Dendritic cell treated with granulocyte-macrophage colony-stimulating factor and Interleukin-4, amounts not matched to agents 40 ng/mL and 50 ng/mL, for 4 days (primary cell): ENCODE data around the gene DAB1.

Experiments
- H3K27ac Mint-ChIP-seq: one replicate; pipeline ENCODE4 v1.8.0; 2022; ENCODE audit warnings: mild to moderate bottlenecking, mixed read lengths
- H3K27me3 Mint-ChIP-seq: one replicate; pipeline ENCODE4 v1.8.0; 2022; ENCODE audit warnings: mild to moderate bottlenecking, mixed read lengths
- H3K36me3 Mint-ChIP-seq: one replicate; pipeline ENCODE4 v1.8.0; 2022; ENCODE audit warnings: low read depth, mixed read lengths
- H3K4me1 Mint-ChIP-seq: one replicate; pipeline ENCODE4 v1.8.0; 2022; ENCODE audit warnings: low read depth, mixed read lengths
- H3K4me3 Mint-ChIP-seq: one replicate; pipeline ENCODE4 v1.8.0; 2022; ENCODE audit warnings: mild to moderate bottlenecking, moderate library complexity, mixed read lengths
- H3K9me3 Mint-ChIP-seq: one replicate; pipeline ENCODE4 v1.8.0; 2022; ENCODE audit warnings: mixed read lengths
- intact Hi-C: fragments of 100-400 bp; cut with micrococcal nuclease; formaldehyde crosslinking; loops from one replicate; pipeline ENCODE4 v1.15.0; 2022

DAB1 gene

DNA sequence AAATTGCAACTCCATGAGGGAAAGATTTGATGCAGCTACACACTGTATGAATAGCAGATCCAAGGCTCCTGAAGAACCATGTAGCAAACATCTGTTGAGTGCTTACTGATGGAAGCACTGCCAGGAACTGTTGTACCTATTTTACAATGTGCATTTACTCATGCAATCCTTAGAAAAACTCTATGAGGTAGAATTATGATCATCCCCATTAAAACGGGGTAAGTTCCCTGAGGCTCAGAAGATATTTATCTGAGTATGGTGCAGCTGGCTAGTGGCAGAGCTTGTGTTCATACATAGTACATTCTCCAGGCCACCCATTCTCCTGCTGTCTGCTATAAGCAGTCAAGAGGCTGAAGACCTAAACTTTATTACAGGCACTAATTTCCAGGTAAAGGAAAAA is 403.6 kb downstream of the DAB1 start:
- Mint-ChIP-seq H3K36me3 (no peaks in the 10 kb centered on the region), H3K4me3 (no peak overlapping the region), H3K27ac (no peak overlapping the region), H3K27me3 (no peaks in the 10 kb centered on the region), H3K4me1 (no peaks in the 10 kb centered on the region), H3K9me3 (no peaks in the 10 kb centered on the region)
- intact Hi-C loops = no loop called here

DNA sequence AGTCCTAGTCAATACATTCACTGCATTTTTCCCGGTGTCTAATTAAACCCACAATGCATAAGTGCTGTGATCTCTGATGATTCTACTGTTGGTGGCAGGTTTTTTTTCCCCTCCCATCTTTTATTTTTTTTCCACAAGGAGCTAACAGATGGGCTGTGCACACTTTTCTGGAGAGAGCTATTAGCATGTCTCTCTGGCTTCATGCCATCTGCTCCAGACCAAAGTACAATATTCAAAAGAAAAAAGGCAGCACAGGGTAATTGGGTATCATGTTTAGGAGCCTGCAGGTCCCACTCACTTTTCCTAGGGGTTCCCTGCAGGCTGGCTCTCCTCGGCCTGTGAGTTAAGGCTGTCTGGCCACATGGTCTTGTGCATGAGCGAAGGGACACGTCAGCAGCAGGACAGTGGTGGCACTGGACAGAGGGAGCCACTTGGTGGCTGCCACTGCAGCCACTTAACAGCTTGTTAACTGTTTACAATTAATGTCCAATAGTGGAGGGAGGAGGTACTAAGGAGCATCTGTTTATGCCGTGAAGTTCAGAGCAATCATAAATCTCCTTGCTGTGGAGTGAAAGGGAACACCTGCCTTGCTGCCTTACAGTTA is 404.5 kb downstream of the DAB1 start:
- Mint-ChIP-seq H3K4me3 (no peak overlapping the region), H3K36me3 (no peaks in the 10 kb centered on the region), H3K4me1 (no peaks in the 10 kb centered on the region), H3K27ac (no peak overlapping the region), H3K9me3 (no peaks in the 10 kb centered on the region), H3K27me3 (no peaks in the 10 kb centered on the region)
- intact Hi-C loops = no loop called here

DNA sequence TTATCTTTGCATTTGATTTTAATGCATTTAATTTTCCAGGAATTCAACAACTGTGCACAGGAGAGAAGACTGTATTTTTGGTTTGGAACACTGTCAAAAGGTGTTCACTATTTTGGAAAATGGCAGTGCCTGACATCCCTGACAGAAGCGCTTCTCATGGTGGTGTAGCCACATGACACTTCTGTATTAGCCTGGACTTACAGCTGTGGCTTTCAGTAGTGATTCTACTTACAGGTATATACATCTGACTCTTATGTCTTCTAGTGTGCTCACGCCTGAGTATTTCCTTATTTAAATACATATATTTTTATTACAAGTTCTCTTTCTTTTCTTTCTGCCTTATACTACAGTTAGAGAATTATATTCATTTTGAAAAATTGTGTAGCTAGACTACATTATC is 405.7 kb downstream of the DAB1 start:
- Mint-ChIP-seq H3K27me3 (no peaks in the 10 kb centered on the region), H3K4me3 (no peak overlapping the region), H3K27ac (no peak overlapping the region), H3K4me1 (no peaks in the 10 kb centered on the region), H3K9me3 (no peaks in the 10 kb centered on the region), H3K36me3 (no peaks in the 10 kb centered on the region)
- intact Hi-C loops = no loop called here

DNA sequence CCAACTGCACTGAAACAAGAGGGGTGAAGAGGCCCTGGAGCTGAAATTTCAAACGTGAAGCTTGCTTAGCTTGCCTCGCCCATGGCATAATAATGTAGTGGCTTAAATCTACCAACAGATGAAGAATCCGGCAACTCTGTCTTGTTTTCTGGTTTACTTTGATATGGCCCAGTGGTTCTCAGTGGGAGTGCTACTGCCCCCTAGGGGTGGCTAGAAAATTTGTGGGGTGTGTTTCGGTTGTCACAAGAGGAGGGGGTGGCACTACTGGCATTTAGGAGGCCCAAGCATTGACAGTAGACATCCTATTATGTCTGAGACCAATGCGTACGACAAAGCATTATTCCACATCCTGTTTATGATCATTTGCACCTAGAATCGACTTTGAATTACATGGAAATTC is 406.1 kb downstream of the DAB1 start:
- H3K27ac Mint-ChIP-seq = no peak overlapping the region
- H3K27me3 Mint-ChIP-seq = no peaks in the 10 kb centered on the region
- H3K36me3 Mint-ChIP-seq = no peaks in the 10 kb centered on the region
- no peaks in the 10 kb centered on the region for H3K4me1 Mint-ChIP-seq
- H3K4me3 Mint-ChIP-seq = no peak overlapping the region
- H3K9me3 Mint-ChIP-seq = no peaks in the 10 kb centered on the region
- intact Hi-C loops = no loop called here

DNA sequence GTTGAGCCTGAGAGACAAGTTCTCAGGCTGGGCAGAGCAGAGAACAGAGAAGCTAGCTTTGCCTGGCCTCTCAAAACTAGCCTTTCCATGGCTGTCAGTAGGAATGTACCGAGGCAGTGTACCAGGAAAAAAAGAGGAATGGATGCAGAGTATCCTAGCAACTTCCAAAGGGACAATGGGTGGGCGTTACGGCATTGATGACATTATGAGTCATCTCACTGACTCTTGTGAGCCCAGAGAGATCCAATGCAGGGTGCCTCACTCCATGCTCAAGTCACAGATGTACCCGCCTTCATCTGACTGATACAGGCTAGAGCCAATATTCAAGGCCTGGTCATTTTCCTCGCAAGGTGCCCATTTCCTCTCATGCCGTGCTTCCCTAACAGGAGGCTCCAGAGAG is 406.7 kb downstream of the DAB1 start:
- Mint-ChIP-seq H3K9me3 (no peaks in the 10 kb centered on the region), H3K4me3 (no peak overlapping the region), H3K36me3 (no peaks in the 10 kb centered on the region), H3K27ac (no peak overlapping the region), H3K4me1 (no peaks in the 10 kb centered on the region), H3K27me3 (no peaks in the 10 kb centered on the region)
- intact Hi-C loops = no loop called here

DNA sequence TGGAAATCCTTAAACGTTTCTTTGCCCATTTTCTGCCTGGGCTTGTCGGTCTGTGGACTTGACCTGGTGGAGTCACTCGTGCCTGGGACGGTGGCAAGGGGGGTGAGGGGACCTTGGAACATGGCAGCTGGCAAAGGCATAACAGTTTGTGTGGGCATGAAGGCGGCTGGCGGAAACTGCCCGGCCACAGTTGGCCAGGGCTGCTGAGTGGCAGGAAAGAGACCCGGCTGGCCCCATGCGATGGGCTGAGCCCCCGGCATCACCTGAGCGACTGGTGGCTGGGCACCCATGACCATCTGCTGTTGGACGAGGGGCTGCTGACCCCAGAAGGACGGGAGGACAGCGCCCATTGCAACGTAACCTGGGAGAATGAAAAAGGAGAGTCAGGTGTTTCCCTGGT is 408.8 kb downstream of the DAB1 start:
- H3K4me1 Mint-ChIP-seq = no peaks in the 10 kb centered on the region
- no peaks in the 10 kb centered on the region for H3K36me3 Mint-ChIP-seq
- H3K9me3 Mint-ChIP-seq = no peaks in the 10 kb centered on the region
- H3K27me3 Mint-ChIP-seq = no peaks in the 10 kb centered on the region
- intact Hi-C loops = no loop called here
- H3K4me3 Mint-ChIP-seq = no peak overlapping the region
- no peak overlapping the region for H3K27ac Mint-ChIP-seq

GRCh38 chr1:57013522-57013921 is 410.3 kb downstream of the DAB1 start:
- Mint-ChIP-seq H3K36me3 (no peaks in the 10 kb centered on the region), H3K4me3 (no peak overlapping the region), H3K4me1 (no peaks in the 10 kb centered on the region), H3K9me3 (no peaks in the 10 kb centered on the region), H3K27ac (no peak overlapping the region), H3K27me3 (no peaks in the 10 kb centered on the region)
- intact Hi-C loops = no loop called here

GRCh38 chr1:57012315-57012714 is 411.5 kb downstream of the DAB1 start:
- Mint-ChIP-seq H3K27me3 (no peaks in the 10 kb centered on the region), H3K36me3 (no peaks in the 10 kb centered on the region), H3K4me3 (no peak overlapping the region), H3K9me3 (no peaks in the 10 kb centered on the region), H3K27ac (no peak overlapping the region), H3K4me1 (no peaks in the 10 kb centered on the region)
- intact Hi-C loops = no loop called here

DNA sequence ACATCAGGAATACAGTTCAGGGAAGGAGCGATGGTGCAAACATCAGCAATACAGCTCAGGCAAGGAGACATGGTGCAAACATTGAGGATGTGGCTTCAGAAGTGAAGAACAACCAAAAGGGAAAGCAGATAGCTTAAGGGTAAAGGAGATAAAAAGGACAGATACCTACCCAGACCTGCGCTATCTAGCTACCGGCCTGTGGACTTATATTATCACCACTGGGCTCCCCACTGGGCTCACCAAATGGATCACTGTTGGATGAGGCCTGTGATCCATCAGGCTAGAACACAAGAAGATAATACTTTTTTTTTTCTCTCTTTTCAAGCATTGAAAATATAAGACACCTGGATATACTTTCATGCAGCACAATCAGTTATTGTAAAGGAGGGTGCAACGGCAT is 413.3 kb downstream of the DAB1 start:
- intact Hi-C loops = no loop called here
- Mint-ChIP-seq H3K27ac (no peak overlapping the region), H3K4me1 (no peaks in the 10 kb centered on the region), H3K27me3 (no peaks in the 10 kb centered on the region), H3K9me3 (no peaks in the 10 kb centered on the region), H3K4me3 (no peak overlapping the region), H3K36me3 (no peaks in the 10 kb centered on the region)

DNA sequence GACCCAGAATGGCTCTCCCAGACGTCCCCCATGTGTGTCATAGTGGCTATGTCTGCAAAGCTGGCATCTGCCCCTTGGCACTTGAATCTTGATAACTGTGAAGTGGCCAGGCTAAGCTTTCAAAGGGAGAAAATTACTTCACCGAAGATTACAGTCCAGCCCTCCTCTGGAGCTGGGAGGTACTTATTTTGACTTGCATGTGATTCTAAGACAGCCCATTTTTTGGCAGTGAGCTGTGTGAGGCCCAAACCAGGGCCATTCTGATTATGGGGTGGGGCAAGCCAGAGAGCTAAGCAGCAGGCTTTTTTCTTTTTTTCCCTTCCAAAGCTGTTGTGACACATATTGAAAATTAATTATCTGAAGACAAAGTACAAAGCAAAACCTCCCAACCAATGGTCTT is 415.9 kb downstream of the DAB1 start:
- H3K9me3 Mint-ChIP-seq = no peaks in the 10 kb centered on the region
- no peaks in the 10 kb centered on the region for H3K27me3 Mint-ChIP-seq
- H3K4me3 Mint-ChIP-seq = no peak overlapping the region
- H3K27ac Mint-ChIP-seq = no peak overlapping the region
- H3K4me1 Mint-ChIP-seq = no peaks in the 10 kb centered on the region
- no peaks in the 10 kb centered on the region for H3K36me3 Mint-ChIP-seq
- intact Hi-C loops = no loop called here

- no peaks in the 10 kb centered on the region for H3K36me3 Mint-ChIP-seq
- H3K4me1 Mint-ChIP-seq = no peaks in the 10 kb centered on the region
- no peak overlapping the region for H3K27ac Mint-ChIP-seq
- intact Hi-C loops = no loop called here
- H3K9me3 Mint-ChIP-seq = no peaks in the 10 kb centered on the region
- H3K4me3 Mint-ChIP-seq = no peak overlapping the region
- H3K27me3 Mint-ChIP-seq = no peaks in the 10 kb centered on the region
These were observed 416.4 kb downstream of the DAB1 start for GRCh38 chr1:57007472-57007871.

DNA sequence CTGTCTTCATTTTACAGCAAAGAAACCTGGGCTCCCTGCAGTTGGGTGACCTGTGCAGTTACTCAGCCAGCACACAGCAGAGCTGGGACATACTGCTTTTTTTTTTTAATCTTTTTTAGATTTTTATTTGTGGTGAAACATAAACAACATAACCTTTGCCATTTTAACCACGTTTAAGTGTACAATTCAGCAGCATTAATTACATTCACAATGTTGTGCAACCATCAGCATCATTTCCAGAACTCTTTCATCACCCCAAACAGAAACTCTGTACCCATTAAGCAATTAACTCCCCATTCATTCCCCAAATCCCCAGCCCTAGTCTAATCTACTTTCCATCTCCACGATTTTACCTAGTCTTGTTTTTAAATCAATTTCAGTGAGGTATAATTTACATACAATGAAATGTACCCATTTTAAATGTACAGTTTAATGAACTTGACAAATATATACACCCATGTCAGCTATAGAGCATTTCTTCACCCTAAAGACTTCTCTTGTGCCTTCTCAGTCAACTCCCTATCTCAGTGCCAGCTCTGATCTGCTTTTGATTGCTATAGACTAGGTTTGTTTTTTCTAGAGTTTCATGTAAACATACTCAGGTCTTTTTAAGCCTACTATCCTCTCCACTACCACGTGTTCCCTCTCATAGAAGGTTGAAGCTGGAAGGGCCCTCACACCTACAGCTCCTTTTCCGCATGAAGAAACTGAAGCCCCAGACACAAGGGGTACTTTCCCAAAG is 420.3 kb downstream of the DAB1 start:
- H3K36me3 Mint-ChIP-seq = no peaks in the 10 kb centered on the region
- H3K27ac Mint-ChIP-seq = no peak overlapping the region
- H3K4me3 Mint-ChIP-seq = no peak overlapping the region
- no peaks in the 10 kb centered on the region for H3K9me3 Mint-ChIP-seq
- intact Hi-C loops = no loop called here
- H3K27me3 Mint-ChIP-seq = no peaks in the 10 kb centered on the region
- H3K4me1 Mint-ChIP-seq = no peaks in the 10 kb centered on the region

DNA sequence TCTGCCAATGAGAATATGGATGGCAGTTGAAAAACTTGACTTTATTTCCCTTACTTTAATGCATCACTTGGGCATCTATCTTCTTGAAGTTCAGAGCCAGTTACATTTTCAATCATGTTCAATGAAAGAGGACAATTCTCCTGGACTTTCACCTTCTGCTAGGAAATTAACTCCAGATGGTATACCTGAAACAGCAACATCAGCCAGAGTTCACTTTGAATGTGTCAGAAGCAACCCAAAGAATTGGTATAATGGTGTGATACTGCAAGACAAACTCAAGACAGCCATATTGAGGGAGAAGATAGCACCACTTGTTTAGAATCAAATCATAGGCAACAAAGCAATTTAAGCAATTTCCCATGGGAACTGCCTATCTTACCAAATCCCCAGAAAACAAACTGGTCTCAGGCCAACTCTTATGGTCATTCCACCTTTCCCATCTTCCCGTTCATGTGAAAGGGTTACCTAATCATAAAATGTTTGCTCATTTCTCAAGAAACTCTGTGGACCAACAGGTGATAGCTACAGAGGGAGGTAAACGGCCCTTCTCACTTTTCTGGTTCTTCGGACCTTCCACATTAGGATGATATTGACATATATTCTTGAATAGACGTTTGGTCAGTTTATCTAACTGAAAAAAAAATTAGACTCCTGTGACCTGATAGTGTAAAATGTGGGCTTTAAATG is 428.3 kb downstream of the DAB1 start:
- Mint-ChIP-seq H3K27ac (no peak overlapping the region), H3K4me3 (no peak overlapping the region), H3K27me3 (no peaks in the 10 kb centered on the region), H3K9me3 (no peaks in the 10 kb centered on the region), H3K36me3 (no peaks in the 10 kb centered on the region), H3K4me1 (no peaks in the 10 kb centered on the region)
- intact Hi-C loops = no loop called here

DNA sequence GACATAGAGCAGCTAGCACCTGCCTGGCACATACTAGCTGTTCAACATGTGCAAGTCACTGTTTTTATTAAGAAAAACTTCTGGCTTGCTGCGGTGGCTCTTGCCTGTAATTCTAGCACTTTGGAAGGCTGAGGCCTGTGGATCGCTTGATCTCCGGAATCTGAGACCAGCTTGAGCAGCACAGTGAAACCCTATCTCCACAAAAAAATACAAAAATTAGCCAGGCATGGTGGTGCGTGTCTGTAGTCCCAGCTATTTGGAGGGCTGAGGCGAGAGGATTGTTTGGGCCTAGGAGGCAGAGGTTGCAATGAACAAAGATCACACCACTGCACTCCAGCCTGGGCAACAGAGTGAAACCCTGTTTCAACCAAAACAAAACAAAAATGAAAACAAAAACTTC is 430.4 kb downstream of the DAB1 start:
- Mint-ChIP-seq H3K27me3 (no peaks in the 10 kb centered on the region), H3K4me1 (no peaks in the 10 kb centered on the region), H3K9me3 (no peaks in the 10 kb centered on the region), H3K27ac (no peak overlapping the region), H3K4me3 (no peak overlapping the region), H3K36me3 (no peaks in the 10 kb centered on the region)
- intact Hi-C loops = no loop called here
